PC-3 (cell line): ENCODE results near the gene RTN4RL1.

Source experiments
- CTCF ChIP-seq: fragments of 300-600 bp; sonication (generic); conservative IDR thresholded peaks from 2 replicates; pipeline ENCODE4 v1.5.1; 2017; ENCODE audit warnings: antibody characterized with exemption, low read depth, mild to moderate bottlenecking, low read length
- EZH2 ChIP-seq: fragments of 300-600 bp; sonication (generic); IDR thresholded peaks from one replicate; pipeline ENCODE4 v1.6.1; 2017; ENCODE audit warnings: antibody characterized with exemption, mild to moderate bottlenecking, low read length; ENCODE audit not compliant: unreplicated experiment
- EZH2phosphoT487 ChIP-seq: fragments of 300-600 bp; sonication (generic); IDR thresholded peaks from 2 replicates; pipeline ENCODE4 v1.6.1; 2018; ENCODE audit warnings: mild to moderate bottlenecking, antibody characterized with exemption, low read length, borderline replicate concordance

GRCh38 chr17:1914661-1915083 lies 110.5 kb downstream of the RTN4RL1 start:
- TF ChIP-seq EZH2: no peak
- no peak for TF ChIP-seq CTCF
- no peak for TF ChIP-seq EZH2phosphoT487
